DOHH2 (cell line): ENCODE measurements around the gene PDGFB.

ENCODE experiments used
- H3F3A ChIP-seq: fragments of 200-600 bp; sonication (generic), shearing (Covaris generic); 2 replicates; pipeline ENCODE4 v1.6.0; 2016; ENCODE audit warnings: antibody characterized with exemption, mild to moderate bottlenecking; ENCODE audit not compliant: control insufficient read depth, insufficient read depth
- H3K27ac ChIP-seq: fragments of 200-600 bp; sonication (generic); 2 replicates; pipeline ENCODE4 v1.5.1; 2014; ENCODE audit warnings: low read depth, mild to moderate bottlenecking, low read length, moderate library complexity
- H3K27me3 ChIP-seq: fragments of 200-600 bp; sonication (generic); 2 replicates; pipeline ENCODE4 v1.6.1; 2014; ENCODE audit warnings: mild to moderate bottlenecking, low read length, mixed read lengths; ENCODE audit not compliant: control insufficient read depth
- H3K36me3 ChIP-seq: fragments of 200-600 bp; sonication (generic); 2 replicates; pipeline ENCODE4 v1.6.1; 2014; ENCODE audit warnings: mild to moderate bottlenecking, low read length, moderate library complexity, mixed read lengths; ENCODE audit not compliant: control insufficient read depth
- H3K4me1 ChIP-seq: fragments of 200-600 bp; sonication (generic); 2 replicates; pipeline ENCODE4 v1.6.1; 2014; ENCODE audit warnings: mild to moderate bottlenecking, low read length, mixed read lengths; ENCODE audit not compliant: control insufficient read depth
- H3K4me2 ChIP-seq: fragments of 200-600 bp; sonication (generic); 2 replicates; pipeline ENCODE4 v1.6.0; 2014; ENCODE audit warnings: mild to moderate bottlenecking, low read length, moderate library complexity
- H3K4me3 ChIP-seq: fragments of 200-600 bp; sonication (generic); 2 replicates; pipeline ENCODE4 v1.5.1; 2014; ENCODE audit warnings: mild to moderate bottlenecking, low read length, mixed read lengths
- H3K79me2 ChIP-seq: fragments of 200-600 bp; sonication (generic); 2 replicates; pipeline ENCODE4 v1.6.1; 2014; ENCODE audit warnings: mild to moderate bottlenecking, low read length, mixed read lengths; ENCODE audit not compliant: control insufficient read depth
- H3K9me2 ChIP-seq: fragments of 200-600 bp; sonication (generic); replicated peaks from 2 replicates; pipeline ENCODE4 v1.6.1; 2014; ENCODE audit warnings: mild to moderate bottlenecking, low read length, mixed read lengths; ENCODE audit not compliant: control insufficient read depth
- H3K9me3 ChIP-seq: fragments of 200-600 bp; sonication (generic); 2 replicates; pipeline ENCODE4 v1.6.1; 2014; ENCODE audit warnings: antibody characterized with exemption, low read length, mixed read lengths; ENCODE audit not compliant: control insufficient read depth, insufficient read depth
- H4K20me1 ChIP-seq: fragments of 200-600 bp; sonication (generic); 2 replicates; pipeline ENCODE4 v1.6.0; 2014; ENCODE audit warnings: low read depth, mild to moderate bottlenecking, antibody characterized with exemption, low read length, moderate library complexity; ENCODE audit not compliant: control insufficient read depth, insufficient read depth
- CTCF ChIP-seq: fragments of 200-600 bp; sonication (generic); IDR thresholded peaks from one replicate; pipeline ENCODE4 v1.5.1; 2014; ENCODE audit warnings: antibody characterized with exemption, mild to moderate bottlenecking, low read depth, low read length; ENCODE audit not compliant: poor library complexity, severe bottlenecking
- EZH2phosphoT487 ChIP-seq: fragments of 200-600 bp; sonication (generic); IDR thresholded peaks from 2 replicates; pipeline ENCODE4 v1.6.1; 2017; ENCODE audit warnings: borderline replicate concordance, mild to moderate bottlenecking, antibody characterized with exemption, low read length, moderate library complexity, mixed read lengths

Gene PDGFB

GRCh38 chr22:39209756-39210155 lies 35.0 kb downstream of the PDGFB start:
- H3K4me1 ChIP-seq = no peaks in the 10 kb centered on the region
- no peaks in the 10 kb centered on the region for H3K9me2 ChIP-seq
- no peaks in the 10 kb centered on the region for H3F3A ChIP-seq
- H3K9me3 ChIP-seq = no peaks in the 10 kb centered on the region
- peaks cover 17% of the 10 kb centered on the region for H3K27me3 ChIP-seq
- no peaks in the 10 kb centered on the region for H4K20me1 ChIP-seq
- H3K79me2 ChIP-seq = no peaks in the 10 kb centered on the region
- H3K27ac ChIP-seq = no peak overlapping the region
- H3K4me3 ChIP-seq = no peak overlapping the region
- H3K36me3 ChIP-seq = no peaks in the 10 kb centered on the region
- TF ChIP-seq EZH2phosphoT487 = no peak
- no peak for TF ChIP-seq CTCF
- no peak overlapping the region for H3K4me2 ChIP-seq

GRCh38 chr22:39208013-39208680 lies 36.6 kb downstream of the PDGFB start:
- no peak overlapping the region for H3K27ac ChIP-seq
- peaks cover 3% of the 10 kb centered on the region; the same call in 1 of the 2 replicates for H3K27me3 ChIP-seq
- H3K4me3 ChIP-seq = no peak overlapping the region
- H3K4me2 ChIP-seq = no peak overlapping the region
- H4K20me1 ChIP-seq = no peaks in the 10 kb centered on the region
- no peaks in the 10 kb centered on the region for H3K9me3 ChIP-seq
- no peaks in the 10 kb centered on the region for H3K36me3 ChIP-seq
- no peaks in the 10 kb centered on the region for H3K4me1 ChIP-seq
- no peaks in the 10 kb centered on the region for H3F3A ChIP-seq
- TF ChIP-seq EZH2phosphoT487 (no peak), CTCF (no peak)
- no peaks in the 10 kb centered on the region for H3K79me2 ChIP-seq
- no peaks in the 10 kb centered on the region for H3K9me2 ChIP-seq

GRCh38 chr22:39207141-39208012 lies 37.4 kb downstream of the PDGFB start:
- Histone ChIP-seq H4K20me1 (no peaks in the 10 kb centered on the region), H3F3A (no peaks in the 10 kb centered on the region), H3K9me2 (no peaks in the 10 kb centered on the region), H3K4me1 (no peaks in the 10 kb centered on the region), H3K79me2 (no peaks in the 10 kb centered on the region), H3K27me3 (no peaks in the 10 kb centered on the region), H3K4me2 (no peak overlapping the region), H3K27ac (no peak overlapping the region), H3K36me3 (no peaks in the 10 kb centered on the region), H3K9me3 (no peaks in the 10 kb centered on the region), H3K4me3 (no peak overlapping the region)
- TF ChIP-seq EZH2phosphoT487 = no peak
- no peak for TF ChIP-seq CTCF
